Measurements from ENCODE around the gene VOPP1. TPM values are rescaled to one million over a fixed set of nuclear protein-coding genes. Genes with fewer than 3 reads are reported as not detected.

VOPP1 gene
- total RNA-seq, 6 experiments from 2014 or later, result 103 to 135 (median 122) TPM

DNA sequence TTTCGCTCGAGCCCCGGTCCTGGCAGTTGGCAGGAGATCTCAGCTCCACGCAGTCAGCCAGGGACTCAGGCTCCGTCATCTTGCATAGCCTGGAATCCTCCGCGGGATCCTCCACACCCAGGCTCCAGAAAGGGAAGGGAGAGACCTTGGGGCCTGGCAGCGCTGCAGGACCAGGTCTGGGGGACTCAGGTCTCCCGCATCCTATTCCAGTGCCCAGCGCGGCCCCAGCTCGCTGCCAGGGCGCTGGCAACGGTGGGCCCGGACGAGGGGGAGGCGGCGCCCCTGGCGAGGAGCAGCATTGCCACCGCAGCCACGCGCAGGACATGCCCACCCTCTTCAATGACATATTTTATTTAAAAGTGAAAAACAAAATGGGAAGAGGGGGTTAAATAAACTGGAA is 123.8 kb downstream of the VOPP1 start:
- H3K36me3 Mint-ChIP-seq (ENCODE audit: low read depth), result no peaks in the 10 kb centered on the region
- no peaks in the 10 kb centered on the region for H3K9me3 Mint-ChIP-seq
- H3K27ac Mint-ChIP-seq, result no peak overlapping the region
- TF ChIP-seq, protein P1, sequence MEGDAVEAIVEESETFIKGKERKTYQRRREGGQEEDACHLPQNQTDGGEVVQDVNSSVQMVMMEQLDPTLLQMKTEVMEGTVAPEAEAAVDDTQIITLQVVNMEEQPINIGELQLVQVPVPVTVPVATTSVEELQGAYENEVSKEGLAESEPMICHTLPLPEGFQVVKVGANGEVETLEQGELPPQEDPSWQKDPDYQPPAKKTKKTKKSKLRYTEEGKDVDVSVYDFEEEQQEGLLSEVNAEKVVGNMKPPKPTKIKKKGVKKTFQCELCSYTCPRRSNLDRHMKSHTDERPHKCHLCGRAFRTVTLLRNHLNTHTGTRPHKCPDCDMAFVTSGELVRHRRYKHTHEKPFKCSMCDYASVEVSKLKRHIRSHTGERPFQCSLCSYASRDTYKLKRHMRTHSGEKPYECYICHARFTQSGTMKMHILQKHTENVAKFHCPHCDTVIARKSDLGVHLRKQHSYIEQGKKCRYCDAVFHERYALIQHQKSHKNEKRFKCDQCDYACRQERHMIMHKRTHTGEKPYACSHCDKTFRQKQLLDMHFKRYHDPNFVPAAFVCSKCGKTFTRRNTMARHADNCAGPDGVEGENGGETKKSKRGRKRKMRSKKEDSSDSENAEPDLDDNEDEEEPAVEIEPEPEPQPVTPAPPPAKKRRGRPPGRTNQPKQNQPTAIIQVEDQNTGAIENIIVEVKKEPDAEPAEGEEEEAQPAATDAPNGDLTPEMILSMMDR (IDR thresholded peaks at IDR 0.05), result no peak
- H3K4me3 Mint-ChIP-seq, result no peak overlapping the region
- H3K27me3 Mint-ChIP-seq (ENCODE audit: insufficient read depth), result no peaks in the 10 kb centered on the region; the same call in 1 of the 2 replicates
- no peak for DNase-seq
- peaks cover 14% of the 10 kb centered on the region for H3K4me1 Mint-ChIP-seq (ENCODE audit: low read depth)

DNA sequence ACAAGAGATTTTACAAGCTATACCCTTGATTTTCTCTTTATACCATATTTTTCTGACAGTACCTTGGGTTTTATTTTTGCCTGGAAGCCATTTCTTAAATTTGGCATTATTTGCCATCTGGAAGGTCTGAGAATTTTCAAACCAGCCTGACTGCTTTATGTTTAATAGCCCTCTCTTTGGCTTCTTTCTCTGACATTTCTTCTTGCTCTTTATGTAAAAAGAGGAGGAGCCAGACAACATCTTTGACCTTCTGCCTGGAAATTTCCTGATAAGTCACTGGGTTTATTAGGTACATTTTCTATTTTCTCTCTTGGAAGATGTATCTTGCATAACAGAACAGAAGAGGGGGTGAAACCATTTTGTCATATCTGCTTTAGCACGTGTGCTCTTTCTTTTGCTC is 127.5 kb downstream of the VOPP1 start:
- Mint-ChIP-seq H3K27me3 (ENCODE audit: insufficient read depth) (no peaks in the 10 kb centered on the region; the same call in 1 of the 2 replicates), H3K36me3 (ENCODE audit: low read depth) (no peaks in the 10 kb centered on the region), H3K9me3 (no peaks in the 10 kb centered on the region), H3K4me1 (ENCODE audit: low read depth) (peaks cover 40% of the 10 kb centered on the region), H3K4me3 (no peak overlapping the region), H3K27ac (no peak overlapping the region)
- TF ChIP-seq, protein P1 (IDR thresholded peaks at IDR 0.05), result no peak
- DNase-seq, result no peak

DNA sequence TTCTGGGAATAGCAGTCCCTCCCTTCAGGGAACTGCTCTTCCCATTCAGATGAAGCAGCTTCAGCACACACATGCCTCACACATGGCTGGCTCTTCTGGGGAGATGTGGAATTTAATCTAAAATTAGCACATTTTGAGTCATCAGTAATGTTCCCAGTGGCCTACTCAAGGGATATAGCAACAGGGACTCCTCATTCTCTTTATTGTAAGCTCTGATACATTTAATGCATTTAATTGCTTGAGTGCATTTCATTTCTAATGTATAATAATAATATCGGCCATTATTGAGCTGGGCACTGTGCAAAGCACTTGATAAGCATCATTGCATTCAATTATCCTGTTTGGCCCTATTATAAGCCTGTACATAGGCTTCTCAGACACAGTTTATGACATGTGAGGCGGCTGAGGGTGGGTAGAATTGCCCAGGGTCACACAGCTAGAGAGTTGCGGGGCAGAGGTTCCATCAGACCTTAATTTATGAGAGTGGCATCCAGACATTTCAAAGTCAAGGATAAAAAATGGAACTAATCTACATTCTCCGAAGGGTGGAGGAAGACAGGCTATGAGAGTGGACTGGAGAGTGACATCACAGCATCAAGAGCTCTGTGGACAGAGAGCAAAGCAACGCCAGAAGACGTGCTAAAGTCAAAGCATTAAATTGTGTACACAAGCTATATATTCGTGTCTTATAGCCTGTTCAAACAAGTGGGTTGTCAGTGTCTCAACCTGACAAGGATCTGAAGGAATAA is 130.4 kb downstream of the VOPP1 start:
- no peaks in the 10 kb centered on the region for H3K9me3 Mint-ChIP-seq
- no peak overlapping the region for H3K4me3 Mint-ChIP-seq
- peaks cover 2% of the 10 kb centered on the region for H3K27me3 Mint-ChIP-seq (ENCODE audit: insufficient read depth)
- TF ChIP-seq, protein P1 (IDR thresholded peaks at IDR 0.05), result no peak
- H3K36me3 Mint-ChIP-seq (ENCODE audit: low read depth), result no peaks in the 10 kb centered on the region
- H3K27ac Mint-ChIP-seq, result peak overlapping the region; percentile 86
- peak; percentile 79 for DNase-seq
- peaks cover 54% of the 10 kb centered on the region for H3K4me1 Mint-ChIP-seq (ENCODE audit: low read depth)

DNA sequence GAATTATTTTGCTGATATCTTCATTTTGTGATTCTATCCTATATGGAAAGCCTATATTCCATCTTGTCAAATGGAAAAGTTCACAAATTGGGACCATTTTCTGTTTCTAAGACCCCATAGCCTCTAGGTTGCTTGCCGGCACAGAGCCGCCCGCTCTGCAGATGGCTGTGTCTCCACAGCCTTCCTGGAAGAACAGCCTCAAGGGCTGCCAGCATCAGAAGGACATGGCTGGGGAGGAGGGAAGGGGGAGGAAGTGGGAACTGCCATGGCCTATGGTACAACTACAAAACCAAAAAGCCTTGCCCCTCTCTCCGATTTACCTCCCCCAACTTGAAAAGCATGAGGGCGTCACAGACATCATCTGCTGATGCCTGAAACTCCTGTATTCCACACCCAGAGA is 131.3 kb downstream of the VOPP1 start:
- H3K27ac Mint-ChIP-seq, result peak overlapping the region; percentile 86; the same call in 1 of the 2 replicates

DNA sequence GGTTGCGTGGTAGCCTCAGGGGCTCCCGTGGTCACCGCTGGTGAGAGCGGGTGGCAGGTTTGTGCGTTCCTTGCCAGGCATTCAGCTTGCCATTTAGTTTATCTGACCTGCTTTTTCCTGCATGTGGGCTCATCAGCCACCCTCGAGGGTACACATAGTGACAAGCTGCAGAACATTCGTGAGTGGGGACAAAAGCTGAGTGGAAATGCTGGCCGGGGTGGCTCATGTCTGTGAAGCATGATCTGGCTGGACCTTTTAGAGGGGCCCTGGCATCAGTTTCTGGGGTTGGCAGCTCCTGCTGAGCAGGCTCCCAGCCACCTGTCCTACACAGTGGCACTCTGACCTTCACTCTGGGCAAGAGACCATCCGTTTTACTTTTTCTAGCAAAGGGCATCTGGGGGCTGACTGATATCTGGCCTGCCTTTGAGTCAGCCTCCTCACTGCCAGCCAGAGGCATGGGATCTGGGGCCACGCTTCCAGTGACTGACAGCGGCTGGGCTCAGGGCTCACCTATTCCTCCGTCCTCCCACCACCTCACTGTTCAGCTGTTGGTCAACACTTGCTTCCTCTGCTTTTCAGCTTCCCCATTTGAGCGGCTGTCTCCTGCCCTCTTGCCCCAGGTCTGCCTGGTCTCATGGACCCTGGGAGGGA is 132.1 kb downstream of the VOPP1 start:
- no peaks in the 10 kb centered on the region for H3K36me3 Mint-ChIP-seq (ENCODE audit: low read depth)
- no peak overlapping the region; the same call in 1 of the 2 replicates for H3K27ac Mint-ChIP-seq
- no peaks in the 10 kb centered on the region for H3K9me3 Mint-ChIP-seq
- H3K27me3 Mint-ChIP-seq (ENCODE audit: insufficient read depth), result peaks cover 2% of the 10 kb centered on the region
- TF ChIP-seq, protein P1 (IDR thresholded peaks at IDR 0.05), result no peak
- H3K4me3 Mint-ChIP-seq, result no peak overlapping the region
- DNase-seq, result no peak
- H3K4me1 Mint-ChIP-seq (ENCODE audit: low read depth), result peaks cover 44% of the 10 kb centered on the region

More for the DNA sequence above, 131.3 kb downstream of the VOPP1 start:
- peaks cover 44% of the 10 kb centered on the region for H3K4me1 Mint-ChIP-seq (ENCODE audit: low read depth)
- no peak overlapping the region for H3K4me3 Mint-ChIP-seq
- no peaks in the 10 kb centered on the region for H3K9me3 Mint-ChIP-seq
- no peak for DNase-seq
- H3K27me3 Mint-ChIP-seq (ENCODE audit: insufficient read depth), result peaks cover 2% of the 10 kb centered on the region
- no peaks in the 10 kb centered on the region for H3K36me3 Mint-ChIP-seq (ENCODE audit: low read depth)
- TF ChIP-seq, protein P1 (IDR thresholded peaks at IDR 0.05), result no peak

Measured in HFFc6 (cell line).